T-helper 1 cell (primary cell): ENCODE measurements around the gene EYA3.

Experiments
- DNase-seq, 5 donors: peaks; one replicate each; pipeline ENCODE4 v3.0.0-alpha.2; 2012 to 2020

EYA3 gene

DNA sequence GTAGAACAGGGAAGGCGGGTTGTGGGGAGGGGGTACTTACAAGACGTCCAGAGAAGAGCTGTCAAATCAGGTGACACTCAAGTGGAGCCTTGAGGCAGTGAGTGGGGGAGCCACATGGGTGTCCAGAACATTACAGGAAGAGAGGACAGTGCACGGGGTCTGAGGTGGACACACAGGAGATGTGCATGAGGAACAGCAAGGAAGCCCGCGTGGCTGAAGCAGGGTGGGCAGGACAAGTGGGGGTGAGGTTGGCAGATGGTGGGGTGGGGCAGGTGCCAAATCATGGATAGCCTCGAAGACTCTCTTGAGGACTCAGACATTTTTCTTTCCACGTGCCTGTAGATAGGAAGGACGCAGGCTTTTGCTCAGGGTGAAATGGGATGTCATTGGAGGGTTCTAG lies 152.7 kb downstream of the EYA3 start:
- DNase-seq, result no peak

DNA sequence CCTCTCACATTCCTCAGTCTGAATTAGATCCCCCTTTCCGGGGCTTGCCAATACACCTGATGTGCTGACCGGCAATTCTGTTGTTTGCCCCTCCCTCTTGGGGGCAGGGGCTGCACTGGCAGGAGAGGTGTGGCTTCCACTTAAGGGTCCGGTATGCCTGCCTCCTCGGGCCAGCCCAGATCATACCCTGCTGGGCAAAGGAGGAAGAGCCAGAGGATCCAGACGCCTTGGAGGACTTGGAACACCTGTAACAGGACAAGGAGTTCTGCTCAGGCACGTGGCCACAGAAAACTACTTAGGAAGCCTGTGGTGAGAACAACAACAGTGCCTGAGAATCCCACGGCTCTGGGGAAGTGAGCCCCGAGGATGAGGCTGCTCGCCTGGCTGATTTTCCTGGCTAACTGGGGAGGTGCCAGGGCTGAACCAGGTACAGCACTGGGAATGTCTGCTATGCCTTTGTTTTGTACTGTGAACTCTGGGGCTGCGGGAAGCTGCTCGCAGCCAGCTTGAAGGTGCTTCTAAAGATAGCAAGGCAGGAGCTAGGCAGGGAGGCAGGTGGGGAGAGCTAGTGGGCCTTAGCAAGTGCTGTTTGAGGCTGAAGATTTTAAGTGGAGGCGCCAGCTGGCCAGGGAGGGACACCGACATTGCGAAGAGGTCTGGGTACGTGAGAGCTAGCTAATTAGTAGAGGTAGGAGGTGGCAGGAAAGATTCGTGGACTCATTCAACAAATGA lies 153.4 kb downstream of the EYA3 start, which contains the start of gene SMPDL3B:
Gene SMPDL3B, plus strand, starts transcription at position 183 of the 732 bp plus-strand sequence. Its CDS starts 184 bp downstream, at position 367.
- DNase-seq, result no peak

DNA sequence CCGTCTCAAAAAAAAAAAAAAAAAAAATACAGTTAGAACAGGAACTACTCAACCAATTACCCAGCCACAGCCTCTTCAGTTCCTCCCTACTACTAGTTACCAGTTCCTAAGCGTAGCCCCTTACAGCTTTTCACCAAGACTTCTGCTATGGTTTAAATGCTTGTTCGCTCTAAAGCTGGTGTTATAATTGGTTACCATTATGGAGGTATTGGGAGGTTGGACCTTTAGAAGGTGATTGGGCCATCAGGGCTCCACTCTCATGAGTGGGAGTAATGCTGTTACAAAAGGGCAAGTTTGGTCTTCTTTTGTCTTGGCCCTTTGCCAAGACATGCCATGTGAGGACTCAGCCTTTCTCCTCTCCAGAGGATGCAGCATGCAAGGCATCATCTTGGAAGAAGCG lies 156.7 kb downstream of the EYA3 start:
- DNase-seq, result no peak

DNA sequence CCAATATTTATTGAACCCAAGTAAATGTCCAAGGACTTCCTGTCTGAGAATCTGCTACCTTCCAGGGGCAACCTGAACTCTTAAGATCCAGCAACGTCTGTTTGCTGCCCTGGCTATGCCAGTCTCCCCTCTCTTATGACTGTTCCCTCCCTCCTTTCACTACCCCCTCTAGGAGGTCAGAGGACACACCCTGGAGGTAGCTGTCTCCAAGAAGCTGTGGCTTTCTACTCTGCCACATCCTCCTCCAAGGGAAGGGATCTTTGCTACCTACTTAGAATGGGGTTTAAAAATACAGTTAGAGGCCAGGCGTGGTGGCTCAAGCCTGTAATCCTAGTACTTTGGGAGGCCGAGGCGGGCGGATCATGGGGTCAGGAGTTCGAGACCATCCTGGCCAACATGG lies 157.2 kb downstream of the EYA3 start:
- DNase-seq, result no peak

DNA sequence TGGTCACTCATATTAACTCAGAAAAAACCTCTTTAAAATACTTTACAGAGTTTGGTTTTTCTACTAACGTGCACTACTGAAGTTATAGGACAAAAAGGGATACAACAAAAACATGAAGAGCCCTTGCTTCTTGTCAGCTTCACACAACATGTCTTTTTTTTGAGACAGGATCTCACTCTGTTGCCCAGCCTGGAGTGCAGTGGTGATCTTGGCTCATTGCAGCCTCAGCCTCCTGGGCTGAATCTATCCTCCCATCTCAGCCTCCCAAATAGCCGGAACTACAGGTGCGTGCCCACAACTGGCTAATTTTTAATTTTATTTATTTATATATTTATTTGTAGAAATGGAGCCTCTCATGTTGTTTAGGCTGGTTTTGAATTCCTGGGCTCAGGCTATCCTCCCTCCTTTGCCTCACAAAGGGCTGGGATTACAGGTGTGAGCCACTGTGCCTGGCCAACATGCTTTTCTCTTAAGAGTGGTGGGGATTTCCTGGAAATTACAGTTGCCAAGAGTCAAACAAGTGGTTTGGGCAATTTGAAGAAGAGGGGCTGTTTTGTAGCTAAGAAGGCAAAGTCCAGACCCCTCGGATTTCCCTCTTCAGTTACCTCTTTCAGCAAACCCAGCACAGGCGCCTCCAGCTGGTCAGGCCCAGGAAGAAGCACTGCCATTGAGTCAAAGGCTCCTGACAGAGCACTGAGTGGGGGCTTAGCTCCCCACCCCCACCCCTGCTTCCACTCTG lies 160.0 kb downstream of the EYA3 start:
- DNase-seq, result no peak

DNA sequence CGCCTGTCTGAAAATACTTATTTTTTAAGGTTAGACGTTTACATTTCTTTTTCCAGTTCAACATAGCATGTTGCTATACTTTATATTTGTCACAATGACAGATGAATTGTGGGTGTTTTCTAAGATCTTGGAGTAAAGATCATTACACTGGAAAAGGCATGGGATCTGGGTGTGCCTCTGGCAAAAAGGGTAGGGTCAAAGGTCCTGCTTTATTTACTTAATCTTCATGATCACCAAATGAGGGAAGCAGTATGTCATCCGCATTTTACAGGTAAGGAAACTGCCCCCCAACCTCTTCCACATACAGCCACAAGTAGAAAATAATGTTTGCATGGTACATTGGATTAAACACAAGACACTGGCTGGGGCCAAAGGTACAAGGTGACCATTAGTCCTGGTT lies 166.1 kb downstream of the EYA3 start:
- DNase-seq, result no peak
